Ishikawa (cell line): ENCODE measurements around the gene CIB1.

Source experiments
- CEBPB ChIP-seq: IDR thresholded peaks from 2 replicates; pipeline ENCODE4 v1.6.1; 2012
- CREB1 ChIP-seq: IDR thresholded peaks from 2 replicates; pipeline ENCODE4 v1.6.1; 2012; ENCODE audit warnings: low read depth
- EGR1 ChIP-seq: IDR thresholded peaks from 2 replicates; pipeline ENCODE4 v1.6.1; 2012
- EP300 ChIP-seq: IDR thresholded peaks from 2 replicates; pipeline ENCODE4 v1.6.1; 2012; ENCODE audit warnings: borderline replicate concordance
- FOXM1 ChIP-seq: IDR thresholded peaks from 2 replicates; pipeline ENCODE4 v1.6.1; 2012; ENCODE audit warnings: low read depth, borderline replicate concordance
- MAX ChIP-seq: IDR thresholded peaks from 2 replicates; pipeline ENCODE4 v1.6.1; 2012
- NFIC ChIP-seq: IDR thresholded peaks from 2 replicates; pipeline ENCODE4 v1.6.1; 2012
- RAD21 ChIP-seq: IDR thresholded peaks from 2 replicates; pipeline ENCODE4 v1.6.1; 2012; ENCODE audit warnings: low read depth
- REST ChIP-seq: IDR thresholded peaks from 2 replicates; pipeline ENCODE4 v1.6.1; 2012; ENCODE audit warnings: low read depth, mild to moderate bottlenecking
- TAF1 ChIP-seq: IDR thresholded peaks from 2 replicates; pipeline ENCODE4 v1.6.1; 2012; ENCODE audit warnings: low read depth, mild to moderate bottlenecking
- TCF12 ChIP-seq: IDR thresholded peaks from 2 replicates; pipeline ENCODE4 v1.6.1; 2012; ENCODE audit warnings: low read depth
- TEAD4 ChIP-seq: IDR thresholded peaks from 2 replicates; pipeline ENCODE4 v1.6.1; 2012
- USF1 ChIP-seq: IDR thresholded peaks from 2 replicates; pipeline ENCODE4 v1.6.1; 2012
- YY1 ChIP-seq: IDR thresholded peaks from 2 replicates; pipeline ENCODE4 v1.6.1; 2012; ENCODE audit warnings: low read depth
- ZBTB7A ChIP-seq: IDR thresholded peaks from 2 replicates; pipeline ENCODE4 v1.6.1; 2012; ENCODE audit warnings: low read depth

CIB1 gene

GRCh38 chr15:90225047-90225446 is 8.7 kb downstream of the CIB1 start:
- TF ChIP-seq RAD21, result no peak
- no peak for TF ChIP-seq TEAD4
- TF ChIP-seq CREB1, result no peak
- TF ChIP-seq MAX, result no peak
- no peak for TF ChIP-seq EGR1

- TF ChIP-seq NFIC (no peak), REST (no peak), TAF1 (no peak), YY1 (no peak), CREB1 (no peak), MAX (no peak), CEBPB (no peak), EP300 (no peak), USF1 (no peak), RAD21 (no peak), ZBTB7A (no peak), FOXM1 (no peak), TCF12 (no peak), EGR1 (no peak), TEAD4 (no peak)
Observed at GRCh38 chr15:90223441-90224165, 10.1 kb downstream of the CIB1 start.

GRCh38 chr15:90222547-90222946 is 11.2 kb downstream of the CIB1 start:
- TF ChIP-seq CREB1 (no peak), RAD21 (no peak), USF1 (no peak), TEAD4 (no peak), TAF1 (no peak), CEBPB (no peak), NFIC (no peak), MAX (no peak), REST (no peak), ZBTB7A (no peak), YY1 (no peak), FOXM1 (no peak), TCF12 (no peak), EGR1 (no peak), EP300 (no peak)

- TF ChIP-seq TCF12 (no peak), NFIC (0 out of 2 replicates have a peak, but pooled peaks have one; percentile 49), RAD21 (peak; percentile 96), TAF1 (no peak), EP300 (no peak), REST (no peak)
Observed at GRCh38 chr15:90221246-90221900, 12.4 kb downstream of the CIB1 start.
